Activated naive CD8-positive, alpha-beta T cell treated with anti-CD3 and anti-CD28 coated beads, Interleukin-2, amount 50 U/mL, for 24 hours (primary cell): ENCODE measurements around the gene AURKA.

ENCODE experiments used
- ATAC-seq: fragments of 150-1000 bp; cut with Tn5 transposase; one replicate; pipeline ENCODE4 v1.10.0; 2021
- DNase-seq: peaks from one replicate; pipeline ENCODE4 v3.0.0; 2021
- H3K27ac Mint-ChIP-seq: one replicate; pipeline ENCODE4 v1.8.0; 2021; ENCODE audit warnings: mild to moderate bottlenecking, mixed read lengths
- H3K27me3 Mint-ChIP-seq: one replicate; pipeline ENCODE4 v1.8.0; 2021; ENCODE audit warnings: mixed read lengths
- H3K36me3 Mint-ChIP-seq: one replicate; pipeline ENCODE4 v1.8.0; 2021; ENCODE audit warnings: low read depth, mixed read lengths
- H3K4me1 Mint-ChIP-seq: one replicate; pipeline ENCODE4 v1.8.0; 2021; ENCODE audit warnings: mixed read lengths
- H3K4me3 Mint-ChIP-seq: one replicate; pipeline ENCODE4 v1.8.0; 2021; ENCODE audit warnings: mild to moderate bottlenecking, moderate library complexity, mixed read lengths
- H3K9me3 Mint-ChIP-seq: one replicate; pipeline ENCODE4 v1.8.0; 2021; ENCODE audit warnings: mixed read lengths

AURKA gene

DNA sequence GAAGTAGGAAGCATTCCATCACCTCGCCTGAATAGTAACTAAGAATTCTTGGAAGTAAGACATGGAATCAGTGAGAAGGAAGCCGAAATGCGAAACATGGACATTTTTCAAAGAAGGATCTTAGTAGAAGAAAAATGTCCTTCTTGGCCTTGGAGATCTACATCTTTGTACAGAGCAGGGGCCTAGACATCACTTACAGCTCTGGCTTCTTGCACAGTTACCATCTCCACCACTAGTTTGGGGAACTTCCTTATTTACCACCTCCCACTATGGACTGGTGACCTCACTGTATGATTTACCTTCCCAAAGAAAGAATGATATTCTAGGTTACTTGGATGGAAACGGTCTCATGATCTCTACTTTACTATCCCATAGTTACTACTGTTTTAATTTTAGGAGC lies 35.8 kb upstream of the AURKA start:
- Mint-ChIP-seq H3K9me3 (no peaks in the 10 kb centered on the region), H3K4me1 (peaks cover 72% of the 10 kb centered on the region), H3K36me3 (no peaks in the 10 kb centered on the region), H3K27me3 (no peaks in the 10 kb centered on the region), H3K4me3 (no peak overlapping the region), H3K27ac (peak overlapping the region; percentile 92)
- DNase-seq (no peak), ATAC-seq (no peak)

DNA sequence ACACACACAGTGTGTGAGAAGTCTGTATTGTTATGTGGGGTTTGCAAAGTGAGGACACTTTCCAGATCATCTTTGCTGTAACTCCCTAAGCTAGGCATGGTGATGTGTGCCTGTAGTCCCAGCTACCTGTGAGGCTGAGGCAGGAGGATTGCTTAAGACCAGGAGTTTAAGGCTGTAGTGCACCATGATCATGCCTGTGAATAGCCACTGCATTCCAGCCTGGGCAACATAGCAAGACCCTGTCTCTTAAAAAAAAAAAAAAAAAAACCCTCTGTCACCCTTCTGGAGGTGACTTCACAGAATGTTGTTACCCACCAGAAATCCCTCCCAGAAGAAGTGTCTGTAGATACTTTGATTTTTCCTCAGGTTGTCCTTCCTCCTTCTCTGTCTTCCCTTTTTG lies 34.9 kb upstream of the AURKA start:
- no peaks in the 10 kb centered on the region for H3K27me3 Mint-ChIP-seq
- no peaks in the 10 kb centered on the region for H3K9me3 Mint-ChIP-seq
- H3K4me3 Mint-ChIP-seq: no peak overlapping the region
- peaks cover 77% of the 10 kb centered on the region for H3K4me1 Mint-ChIP-seq
- DNase-seq (no peak), ATAC-seq (no peak)
- H3K36me3 Mint-ChIP-seq: no peaks in the 10 kb centered on the region
- no peak overlapping the region for H3K27ac Mint-ChIP-seq

DNA sequence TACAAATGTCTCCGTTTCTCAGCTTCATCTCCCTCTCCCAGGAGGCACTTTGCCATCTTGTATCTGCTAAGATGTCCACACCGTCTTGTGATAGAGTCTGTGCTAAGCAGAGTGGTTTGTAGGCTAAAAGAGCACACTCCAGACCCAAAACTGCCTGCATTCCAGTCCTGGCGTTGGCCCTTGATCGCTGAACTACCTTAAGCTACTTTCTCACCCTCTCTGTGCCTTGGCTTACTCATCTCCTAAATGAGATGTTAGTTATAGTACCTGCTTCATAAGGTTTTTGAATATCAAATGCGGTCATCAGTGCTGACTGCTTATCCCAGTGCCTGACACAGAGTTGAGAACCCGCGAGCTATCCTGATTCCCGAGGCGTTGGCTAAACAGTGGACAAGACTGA lies 34.0 kb upstream of the AURKA start:
- DNase-seq (no peak), ATAC-seq (no peak)
- Mint-ChIP-seq H3K9me3 (no peaks in the 10 kb centered on the region), H3K27ac (no peak overlapping the region), H3K4me3 (no peak overlapping the region), H3K36me3 (peaks cover 2% of the 10 kb centered on the region), H3K4me1 (peaks cover 83% of the 10 kb centered on the region), H3K27me3 (no peaks in the 10 kb centered on the region)

DNA sequence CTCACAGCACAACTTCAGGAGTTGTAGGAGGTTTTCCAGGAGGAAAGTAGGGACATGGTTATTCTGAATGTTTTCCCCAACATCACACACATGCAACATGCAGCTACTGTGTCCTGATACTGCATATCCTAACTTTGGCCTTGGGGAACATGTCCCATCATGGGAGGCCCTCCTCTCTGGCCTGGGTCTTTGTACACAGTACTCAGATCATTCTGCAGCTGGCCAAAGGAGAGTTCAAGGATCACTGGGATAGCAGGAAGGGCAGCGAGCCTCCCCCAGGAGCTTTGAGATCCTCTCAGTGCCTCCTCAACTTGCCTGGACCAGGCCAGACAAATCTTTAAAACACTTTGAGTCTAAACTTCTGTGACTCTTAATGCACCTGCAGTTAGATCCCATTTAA lies 32.9 kb upstream of the AURKA start:
- Mint-ChIP-seq H3K27me3 (no peaks in the 10 kb centered on the region), H3K4me3 (no peak overlapping the region), H3K9me3 (no peaks in the 10 kb centered on the region), H3K4me1 (peaks cover 82% of the 10 kb centered on the region), H3K27ac (peak overlapping the region; percentile 29), H3K36me3 (peaks cover 3% of the 10 kb centered on the region)
- DNase-seq: no peak
- no peak for ATAC-seq

DNA sequence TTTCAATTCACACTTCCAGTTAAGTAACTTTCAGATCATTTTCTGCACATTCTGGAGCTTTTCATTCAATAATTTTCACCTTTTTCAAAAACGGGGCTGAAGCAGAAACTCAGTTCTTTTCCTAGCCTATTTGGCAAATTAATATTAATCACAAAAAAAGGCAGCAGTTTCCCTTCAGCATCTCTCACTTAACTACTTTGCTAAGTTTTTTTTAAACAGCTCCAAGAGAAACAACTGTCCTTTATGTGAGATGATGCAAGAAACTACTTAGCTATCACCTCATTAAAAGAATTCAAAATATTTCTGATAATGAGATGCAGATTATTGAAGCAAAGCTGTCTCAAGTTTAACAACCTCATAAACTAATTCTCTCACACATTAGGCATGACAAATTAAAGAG lies 31.9 kb upstream of the AURKA start:
- H3K27me3 Mint-ChIP-seq: no peaks in the 10 kb centered on the region
- peaks cover 6% of the 10 kb centered on the region for H3K36me3 Mint-ChIP-seq
- H3K9me3 Mint-ChIP-seq: no peaks in the 10 kb centered on the region
- no peak overlapping the region for H3K4me3 Mint-ChIP-seq
- ATAC-seq (no peak), DNase-seq (no peak)
- H3K4me1 Mint-ChIP-seq: peaks cover 82% of the 10 kb centered on the region
- H3K27ac Mint-ChIP-seq: no peak overlapping the region

DNA sequence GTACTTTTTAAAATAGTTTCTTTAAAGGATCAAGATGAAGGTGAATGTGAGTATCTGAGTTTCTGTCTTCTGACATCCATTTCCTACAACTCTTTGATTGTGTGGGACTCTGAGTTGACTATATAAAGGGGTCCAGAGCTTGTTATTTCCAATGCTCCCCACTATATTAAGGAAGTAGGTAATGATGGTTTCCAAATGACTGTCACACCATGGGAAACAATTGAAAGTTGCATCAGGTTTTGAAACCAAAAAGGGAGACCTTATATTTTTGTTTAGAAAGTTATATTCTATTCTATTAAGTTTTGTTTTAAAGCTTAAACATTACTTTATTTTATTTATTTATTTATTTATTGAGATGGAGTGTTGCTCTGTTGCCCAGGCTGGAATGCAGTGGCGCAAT lies 31.2 kb upstream of the AURKA start:
- Mint-ChIP-seq H3K9me3 (no peaks in the 10 kb centered on the region), H3K4me1 (peaks cover 82% of the 10 kb centered on the region), H3K27ac (peak overlapping the region; percentile 76), H3K36me3 (peaks cover 7% of the 10 kb centered on the region), H3K4me3 (no peak overlapping the region), H3K27me3 (no peaks in the 10 kb centered on the region)
- no peak for DNase-seq
- no peak for ATAC-seq

DNA sequence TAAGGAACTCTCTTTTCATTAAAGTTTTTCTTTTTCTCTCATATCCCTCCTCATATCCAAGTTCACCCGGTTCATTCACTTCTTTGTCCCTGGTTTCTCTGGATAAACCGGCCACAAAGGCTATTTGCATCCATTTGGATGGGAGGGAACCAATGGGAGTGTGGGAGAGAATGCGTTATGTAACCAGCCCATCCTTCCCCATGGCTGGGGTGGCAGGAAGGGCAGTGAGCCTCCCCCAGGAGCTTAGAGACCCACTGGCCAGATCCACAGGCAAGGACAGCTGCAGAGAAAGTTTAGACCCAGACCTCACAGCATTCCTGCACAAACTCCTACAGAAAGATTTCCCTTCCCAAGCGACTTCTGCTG lies 30.8 kb upstream of the AURKA start:
- Mint-ChIP-seq H3K4me1 (peaks cover 82% of the 10 kb centered on the region), H3K27me3 (no peaks in the 10 kb centered on the region), H3K4me3 (peak overlapping the region; percentile 24), H3K27ac (peak overlapping the region; percentile 76), H3K36me3 (peaks cover 7% of the 10 kb centered on the region), H3K9me3 (no peaks in the 10 kb centered on the region)
- ATAC-seq: no peak
- no peak for DNase-seq

DNA sequence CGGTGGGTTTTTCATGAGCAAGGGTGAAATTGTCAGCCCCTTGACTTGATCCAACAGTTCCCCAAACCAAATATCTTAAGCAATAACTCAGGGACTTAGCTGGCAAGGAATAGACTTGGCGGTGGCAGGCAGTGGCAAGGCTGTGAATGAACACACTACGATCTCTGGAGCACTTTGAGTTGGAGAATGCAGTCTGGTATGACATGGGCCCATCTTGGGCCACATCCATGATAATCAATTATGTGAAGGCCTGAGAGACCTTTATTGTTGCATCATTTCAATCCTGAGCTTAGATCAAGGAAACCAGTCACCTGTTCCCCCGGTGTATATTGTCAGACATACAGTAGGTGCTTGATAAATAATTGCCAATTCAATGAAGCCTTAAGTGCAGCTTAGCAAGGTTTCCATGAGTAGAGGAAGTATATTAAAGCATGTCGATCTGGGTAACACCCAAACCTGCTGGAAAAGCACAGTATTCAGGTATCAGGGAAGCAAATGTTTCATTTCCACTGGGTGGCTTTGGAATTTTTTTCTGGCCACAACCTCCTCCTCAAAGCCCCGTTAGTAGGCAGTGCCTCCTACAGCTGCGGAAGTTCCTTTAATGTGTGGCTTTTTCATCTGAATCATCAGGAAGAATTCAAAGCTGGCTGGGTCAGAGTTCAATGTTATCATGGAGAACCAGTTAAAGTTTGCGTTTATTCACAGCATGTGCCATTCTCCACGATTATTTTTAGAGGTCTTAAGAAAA lies 30.2 kb upstream of the AURKA start:
- H3K9me3 Mint-ChIP-seq: no peaks in the 10 kb centered on the region
- peaks cover 82% of the 10 kb centered on the region for H3K4me1 Mint-ChIP-seq
- H3K27ac Mint-ChIP-seq: peak overlapping the region; percentile 76
- H3K36me3 Mint-ChIP-seq: peaks cover 7% of the 10 kb centered on the region
- peak overlapping the region; percentile 24 for H3K4me3 Mint-ChIP-seq
- H3K27me3 Mint-ChIP-seq: no peaks in the 10 kb centered on the region
- no peak for DNase-seq
- no peak for ATAC-seq

DNA sequence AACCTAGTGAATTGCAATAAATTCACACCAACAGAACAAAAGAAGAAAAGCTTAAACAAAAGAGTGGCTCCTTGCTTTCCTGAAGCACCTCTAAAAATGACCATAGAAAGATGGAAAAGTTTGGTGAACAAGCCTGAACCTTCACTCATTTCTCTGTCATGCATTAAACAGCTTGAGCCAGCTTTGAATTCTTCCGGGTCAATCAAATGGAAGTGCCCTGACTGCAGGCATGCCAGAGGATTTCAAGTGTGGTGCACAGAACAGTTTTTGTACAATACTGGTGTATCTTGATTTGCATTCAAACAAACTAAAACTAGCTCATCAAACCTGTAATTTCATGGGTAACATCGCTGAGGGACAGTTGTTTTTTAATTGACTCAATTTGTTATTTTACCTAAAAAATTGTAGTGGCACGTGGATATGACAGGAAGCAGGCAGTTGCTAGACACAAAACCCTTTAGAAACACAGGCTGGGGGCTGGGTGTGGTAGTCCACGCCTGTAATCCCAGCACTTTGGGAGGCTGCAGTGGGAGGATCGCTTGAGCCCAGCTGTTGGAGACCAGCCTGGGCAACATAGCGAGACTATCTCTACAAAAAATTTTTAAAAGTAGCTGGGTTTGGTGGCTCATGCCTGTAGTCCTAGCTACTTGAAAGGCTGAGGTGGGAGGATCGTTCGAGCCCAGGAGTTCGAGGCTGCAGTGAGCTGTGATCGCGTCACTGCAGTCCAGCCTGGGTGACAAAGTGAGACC lies 29.1 kb upstream of the AURKA start:
- Mint-ChIP-seq H3K9me3 (no peaks in the 10 kb centered on the region), H3K36me3 (peaks cover 7% of the 10 kb centered on the region), H3K27me3 (no peaks in the 10 kb centered on the region), H3K4me1 (peaks cover 89% of the 10 kb centered on the region), H3K4me3 (no peak overlapping the region), H3K27ac (peak overlapping the region; percentile 73)
- DNase-seq (no peak), ATAC-seq (no peak)

DNA sequence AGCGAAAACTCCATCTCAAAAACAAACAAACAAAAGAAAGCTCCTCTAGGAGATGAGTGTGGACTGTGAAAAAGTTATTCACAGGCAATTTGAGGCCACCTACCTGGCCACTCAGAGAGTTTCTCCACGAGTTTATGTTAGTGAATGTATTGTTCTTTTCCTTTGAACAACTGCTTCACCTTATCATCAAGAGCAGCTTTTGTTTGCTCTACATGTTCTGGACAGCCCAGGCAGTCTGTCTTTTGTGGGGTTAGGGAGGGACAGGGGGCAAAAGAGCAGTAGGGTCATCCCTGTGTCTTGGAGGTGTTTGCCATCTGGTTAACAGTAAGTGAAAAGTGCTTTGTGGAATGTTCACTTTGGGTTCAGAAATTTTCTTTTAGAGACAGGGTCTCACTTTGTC lies 28.0 kb upstream of the AURKA start:
- Mint-ChIP-seq H3K27ac (peak overlapping the region; percentile 64), H3K27me3 (no peaks in the 10 kb centered on the region), H3K4me3 (no peak overlapping the region), H3K4me1 (peaks cover 95% of the 10 kb centered on the region), H3K36me3 (peaks cover 7% of the 10 kb centered on the region), H3K9me3 (no peaks in the 10 kb centered on the region)
- DNase-seq (no peak), ATAC-seq (no peak)

DNA sequence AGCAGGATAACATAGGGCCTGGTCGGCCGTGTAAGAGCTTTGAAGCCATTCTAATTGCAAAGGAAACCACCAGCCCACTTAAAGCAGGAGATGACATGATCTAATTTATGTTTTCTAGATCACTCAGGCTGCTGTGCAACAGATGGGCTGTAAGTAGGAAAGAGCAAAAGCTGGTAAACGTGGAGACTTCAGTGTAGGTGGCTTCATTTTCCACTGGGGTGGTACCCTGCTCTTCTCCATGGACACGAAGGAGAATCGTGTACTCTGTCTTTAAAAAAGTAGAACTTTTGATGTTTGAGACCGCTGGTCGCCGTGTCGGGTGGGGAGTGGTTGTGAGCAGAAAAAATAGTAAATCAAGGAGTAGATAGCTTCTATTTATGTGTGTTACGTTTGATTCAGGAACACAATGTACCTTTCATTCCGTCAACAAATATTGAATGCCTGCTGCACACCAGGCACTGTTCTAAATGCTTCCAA lies 26.4 kb upstream of the AURKA start:
- Mint-ChIP-seq H3K36me3 (peaks cover 12% of the 10 kb centered on the region), H3K27me3 (no peaks in the 10 kb centered on the region), H3K27ac (peak overlapping the region; percentile 94), H3K4me1 (peaks cover 95% of the 10 kb centered on the region), H3K4me3 (peak overlapping the region; percentile 72), H3K9me3 (no peaks in the 10 kb centered on the region)
- ATAC-seq (peak; percentile 57), DNase-seq (no peak)

DNA sequence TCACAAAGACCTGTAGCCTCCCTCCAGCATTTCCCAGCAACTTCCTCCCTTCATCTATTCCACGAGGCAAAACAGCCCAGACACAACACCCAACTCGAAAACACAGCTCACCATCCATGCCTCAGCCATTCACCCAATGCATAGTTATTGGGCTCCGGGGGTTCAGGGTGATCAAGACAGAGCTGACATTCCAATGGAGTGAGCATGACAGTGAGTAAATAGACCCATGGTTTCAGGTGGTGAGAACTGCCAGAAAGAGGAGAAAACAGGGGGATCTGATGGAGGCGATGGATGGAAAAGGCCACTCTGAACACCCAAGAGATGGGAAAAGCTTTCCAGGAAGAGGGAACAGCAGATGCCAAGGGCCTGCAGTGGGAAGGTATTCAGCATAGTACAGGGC lies 25.9 kb upstream of the AURKA start:
- Mint-ChIP-seq H3K4me1 (peaks cover 97% of the 10 kb centered on the region), H3K27me3 (no peaks in the 10 kb centered on the region), H3K27ac (peak overlapping the region; percentile 94), H3K9me3 (no peaks in the 10 kb centered on the region), H3K4me3 (peak overlapping the region; percentile 72), H3K36me3 (peaks cover 15% of the 10 kb centered on the region)
- ATAC-seq: no peak
- no peak for DNase-seq

DNA sequence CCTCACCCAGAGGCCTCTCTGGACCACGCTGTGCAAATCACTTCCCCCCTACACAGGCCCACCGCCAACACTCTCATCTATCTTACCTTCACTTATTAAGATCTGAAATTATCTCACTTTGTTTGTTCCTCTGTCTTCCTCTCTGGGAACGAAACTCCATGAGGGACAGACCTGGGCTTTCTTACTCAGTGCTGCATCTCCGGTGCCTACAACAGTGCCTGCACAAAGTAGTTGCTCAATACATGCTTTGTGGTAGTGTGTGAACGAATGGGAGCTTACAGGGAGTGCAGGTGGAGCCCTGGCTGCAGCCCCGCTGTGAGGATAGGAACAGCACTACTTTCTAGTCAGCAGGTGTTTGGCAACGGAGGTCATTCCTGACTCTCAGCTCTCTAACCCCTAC lies 25.4 kb upstream of the AURKA start:
- Mint-ChIP-seq H3K36me3 (peaks cover 21% of the 10 kb centered on the region), H3K27ac (peak overlapping the region; percentile 94), H3K4me1 (peaks cover 97% of the 10 kb centered on the region), H3K27me3 (no peaks in the 10 kb centered on the region), H3K9me3 (no peaks in the 10 kb centered on the region), H3K4me3 (no peak overlapping the region)
- DNase-seq: no peak
- no peak for ATAC-seq

DNA sequence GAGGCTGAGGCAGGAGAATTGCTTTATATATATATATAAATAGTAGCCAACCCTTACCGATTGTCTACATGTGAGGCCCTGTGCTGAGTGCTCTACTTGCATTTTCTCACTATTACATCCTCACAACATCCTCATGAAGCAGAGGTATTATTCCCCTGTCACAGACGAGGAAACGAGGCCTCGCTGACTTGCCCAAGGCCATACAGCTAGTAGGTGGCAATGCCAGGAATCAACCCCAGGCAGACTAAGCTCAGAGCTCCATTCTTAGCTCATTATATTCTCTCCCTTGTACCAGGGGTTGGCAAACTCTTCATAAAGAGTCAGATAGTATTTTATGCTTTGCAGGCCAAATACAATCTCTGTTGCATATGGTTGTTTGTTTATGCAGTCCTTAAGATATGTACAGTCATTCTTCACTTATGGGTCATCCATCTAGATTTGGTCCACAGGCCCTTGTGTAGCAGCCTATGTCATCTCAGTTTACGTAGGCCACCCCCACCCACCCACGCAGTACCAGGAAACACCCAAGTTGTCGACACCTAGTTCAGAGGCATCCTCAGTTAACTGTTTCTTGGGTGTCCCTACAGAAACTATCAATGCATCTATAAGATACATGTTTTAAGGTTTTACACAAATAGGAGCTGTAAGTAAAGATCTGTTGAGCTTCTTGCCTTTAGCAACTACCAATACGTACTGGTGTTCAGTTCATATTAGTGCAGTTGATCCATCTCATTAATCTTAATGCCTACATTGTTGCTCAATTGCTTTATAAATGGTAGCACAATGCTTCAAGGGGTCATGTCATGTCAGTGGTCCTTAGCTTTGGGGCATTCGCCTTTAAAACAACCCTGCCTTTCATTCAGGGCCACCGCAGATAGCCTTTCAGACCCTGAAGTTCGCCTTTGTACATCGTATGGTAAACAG lies 23.1 kb upstream of the AURKA start:
- ATAC-seq (peak; percentile 62), DNase-seq (peak; percentile 66)
- Mint-ChIP-seq H3K4me1 (peaks cover 91% of the 10 kb centered on the region), H3K9me3 (no peaks in the 10 kb centered on the region), H3K27ac (peak overlapping the region; percentile 78), H3K36me3 (peaks cover 28% of the 10 kb centered on the region), H3K4me3 (peak overlapping the region; percentile 44), H3K27me3 (no peaks in the 10 kb centered on the region)
